NCI-H2107 (cell line): ENCODE measurements around the gene TJP1.
"Not testable (repeated sequence)": the region's sequence is repeated elsewhere in the genome, so short reads cannot be mapped to it uniquely, and the experiment has no call there.

Source experiments
- DNase-seq: peaks from one replicate; lab custom pipeline; 2025; lab: John Stamatoyannopoulos, UW

The TJP1 gene

GRCh38 chr15:29657476-29657817 is 164.8 kb downstream of the TJP1 start:
- not testable (repeated sequence) for DNase-seq

- DNase-seq, result no peak
Measured at GRCh38 chr15:29656636-29657475, 165.4 kb downstream of the TJP1 start.

- DNase-seq, result no peak
Measured at GRCh38 chr15:29652595-29652994, 169.7 kb downstream of the TJP1 start.

- no peak for DNase-seq
Measured at GRCh38 chr15:29651476-29652233, 170.6 kb downstream of the TJP1 start.
